NCI-H2081 (cell line): ENCODE results near the gene BAIAP2.
A peak's percentile ranks its signal among the peaks of the same experiment; 100 is the strongest.

Experiments used
- DNase-seq, 2 experiments: peaks; one replicate each; lab custom pipeline; 2025; lab: John Stamatoyannopoulos, UW

Gene BAIAP2

GRCh38 chr17:81090361-81091136 is 55.6 kb downstream of the BAIAP2 start:
- no peak for DNase-seq

- DNase-seq = no peak
Measured at GRCh38 chr17:81091154-81091553, 56.2 kb downstream of the BAIAP2 start.

DNA sequence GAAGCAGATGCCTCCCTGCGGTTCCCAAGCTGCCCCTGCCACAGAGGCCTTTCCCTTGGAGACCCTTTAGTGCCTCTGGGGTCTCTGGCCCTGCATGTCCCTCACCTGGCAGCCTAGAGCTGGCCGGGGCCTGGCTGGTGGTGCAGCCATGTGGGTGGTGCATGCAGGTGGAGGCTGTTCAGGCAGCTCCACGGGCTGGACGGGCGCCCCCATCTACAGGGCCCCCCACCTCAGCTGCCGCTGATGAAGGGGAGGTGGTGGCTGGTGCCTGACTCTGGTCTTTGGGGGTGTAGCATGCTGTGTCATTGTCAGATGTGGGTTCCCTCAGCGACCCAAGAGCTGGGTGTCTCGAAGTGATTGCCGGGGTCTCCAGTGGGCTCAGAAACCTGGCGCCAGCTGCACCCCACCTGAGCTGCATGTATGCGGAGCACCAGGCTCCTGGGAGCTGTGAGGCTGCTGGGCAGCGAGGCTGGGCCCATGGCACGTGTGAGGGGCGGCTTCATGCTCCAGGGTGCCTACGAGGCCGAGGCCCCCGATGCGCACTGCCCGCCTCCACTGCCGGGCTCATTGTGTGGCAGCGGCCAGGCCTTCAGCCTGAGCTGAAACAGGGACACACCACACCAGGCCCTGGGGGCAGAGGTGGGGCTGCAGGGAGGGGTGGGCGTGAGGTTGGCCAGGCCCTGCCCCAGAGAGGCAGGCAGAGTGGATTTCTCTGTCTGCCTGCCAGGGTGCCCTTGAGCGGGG is 57.0 kb downstream of the BAIAP2 start:
- DNase-seq = no peak

DNA sequence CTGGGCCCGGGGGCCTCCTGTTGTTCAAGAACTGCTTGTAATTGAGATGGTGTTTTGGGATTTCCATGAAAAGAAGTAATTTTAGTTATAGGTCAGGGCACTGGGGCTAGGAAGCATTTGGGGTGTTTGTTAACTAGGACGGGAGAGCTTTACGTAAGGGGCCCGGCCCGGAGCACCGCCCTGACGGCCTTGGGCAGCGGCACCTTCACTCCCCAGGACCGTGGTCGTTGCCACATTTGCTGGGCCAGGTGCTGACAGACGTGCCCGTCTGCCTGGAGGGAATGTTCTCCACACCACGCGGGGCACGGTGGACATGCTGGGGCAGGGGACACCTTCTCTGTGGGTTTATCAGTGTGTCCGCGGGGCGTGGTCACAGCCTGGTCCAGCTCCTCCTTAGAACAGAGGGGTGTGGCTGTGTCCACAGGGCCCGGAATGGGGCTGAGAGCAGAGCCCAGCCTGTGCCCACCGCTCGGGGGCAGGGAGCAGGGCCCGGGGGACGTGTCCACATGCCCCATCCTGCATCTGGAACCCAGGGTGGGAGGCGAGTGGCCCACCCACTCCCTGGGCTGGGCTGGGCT is 57.7 kb downstream of the BAIAP2 start:
- DNase-seq = no peak

- peak in 1 of 2 experiments; percentile 13 for DNase-seq
Measured at GRCh38 chr17:81093619-81094508, 58.9 kb downstream of the BAIAP2 start.

GRCh38 chr17:81094509-81095382 is 59.8 kb downstream of the BAIAP2 start:
- DNase-seq = peak; percentile 63 to 69

- DNase-seq = no peak
Measured at GRCh38 chr17:81095383-81095762, 60.4 kb downstream of the BAIAP2 start.

DNA sequence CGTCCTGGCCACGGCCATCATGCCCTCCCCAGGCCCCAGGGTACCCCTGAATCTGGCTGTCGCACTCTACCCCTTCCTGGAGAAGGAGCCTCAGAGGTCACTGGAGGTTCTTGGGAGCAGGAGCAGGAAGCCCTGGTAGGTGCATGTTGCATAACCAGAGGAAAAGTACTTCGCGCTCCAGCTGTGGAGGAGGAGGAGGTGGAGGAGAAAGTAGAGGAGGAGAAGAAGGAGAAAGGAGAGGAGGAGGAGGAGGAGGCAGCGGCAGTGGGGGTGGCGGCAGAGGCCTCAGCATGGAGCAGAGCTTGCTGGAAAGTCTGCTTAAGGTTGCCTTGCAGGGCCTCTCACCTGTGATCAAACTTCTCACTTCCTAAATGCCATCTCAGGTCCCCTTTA is 61.8 kb downstream of the BAIAP2 start:
- DNase-seq = no peak

GRCh38 chr17:81097134-81097942 is 62.4 kb downstream of the BAIAP2 start:
- no peak for DNase-seq

DNA sequence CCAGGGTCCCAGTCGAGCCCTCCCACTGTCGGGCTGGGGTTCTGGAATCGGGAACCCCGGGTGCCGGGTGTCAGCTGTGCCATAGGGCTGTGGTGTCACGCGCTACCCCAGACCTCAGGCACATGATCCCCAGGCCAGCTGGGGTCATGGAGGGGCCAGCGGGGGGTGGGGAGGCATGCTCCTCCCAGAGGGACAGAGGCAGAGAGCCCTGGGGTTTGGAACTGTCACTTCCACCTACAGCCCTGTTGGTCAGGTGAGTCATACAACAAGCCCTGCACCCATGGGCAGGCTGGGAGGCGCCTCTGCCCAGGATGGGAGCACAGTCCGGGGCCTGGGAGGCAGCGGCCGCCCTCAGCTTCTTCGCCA is 63.0 kb downstream of the BAIAP2 start:
- DNase-seq = no peak

GRCh38 chr17:81099888-81100287 is 64.9 kb downstream of the BAIAP2 start:
- no peak for DNase-seq

DNA sequence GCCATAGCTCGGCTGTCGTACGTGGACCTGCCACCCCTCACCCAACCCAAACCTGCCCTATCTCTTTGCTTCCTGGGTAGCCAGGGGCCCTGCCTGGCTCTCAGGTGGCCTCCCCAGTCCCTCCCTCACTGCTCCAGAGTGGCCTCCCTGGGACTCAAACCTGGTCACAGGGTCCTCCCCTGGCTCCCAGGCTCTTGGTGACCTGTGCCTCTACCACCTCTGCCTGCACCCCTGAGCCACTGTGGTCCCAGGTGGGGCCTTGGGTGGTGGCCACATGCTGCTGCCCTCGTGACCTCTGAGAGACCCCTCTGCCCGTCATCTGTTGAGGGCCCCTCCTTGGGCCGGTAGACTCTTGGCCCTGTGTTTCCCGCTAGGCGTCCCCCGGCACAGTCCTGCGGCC is 65.7 kb downstream of the BAIAP2 start:
- DNase-seq = no peak

GRCh38 chr17:81101614-81102306 is 66.8 kb downstream of the BAIAP2 start:
- DNase-seq = peak; percentile 79 to 83

DNA sequence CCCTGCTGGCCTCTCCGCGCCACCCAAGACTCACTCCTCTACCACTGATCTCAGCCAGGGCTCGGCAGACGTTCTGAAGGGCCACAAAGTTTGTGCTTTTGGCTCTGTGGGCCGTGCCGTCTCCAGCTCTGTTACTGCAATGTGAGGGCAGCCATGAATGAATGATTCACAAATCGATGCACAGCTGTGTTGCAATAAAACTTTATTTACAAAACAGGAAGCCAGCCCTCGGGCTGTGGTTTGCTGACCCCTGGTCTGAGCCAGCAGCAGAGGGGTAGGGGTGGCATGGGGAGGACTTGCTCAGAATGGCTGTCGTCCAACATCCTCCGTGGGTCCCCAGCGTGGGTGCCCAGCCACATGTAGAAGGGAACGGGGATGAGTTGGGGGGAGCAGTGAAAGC is 67.4 kb downstream of the BAIAP2 start:
- no peak for DNase-seq

- no peak for DNase-seq
Measured at GRCh38 chr17:81102869-81103268, 67.9 kb downstream of the BAIAP2 start.

- DNase-seq = no peak
Measured at GRCh38 chr17:81103379-81103778, 68.4 kb downstream of the BAIAP2 start.

GRCh38 chr17:81106716-81107115 is 71.8 kb downstream of the BAIAP2 start:
- DNase-seq = no peak

DNA sequence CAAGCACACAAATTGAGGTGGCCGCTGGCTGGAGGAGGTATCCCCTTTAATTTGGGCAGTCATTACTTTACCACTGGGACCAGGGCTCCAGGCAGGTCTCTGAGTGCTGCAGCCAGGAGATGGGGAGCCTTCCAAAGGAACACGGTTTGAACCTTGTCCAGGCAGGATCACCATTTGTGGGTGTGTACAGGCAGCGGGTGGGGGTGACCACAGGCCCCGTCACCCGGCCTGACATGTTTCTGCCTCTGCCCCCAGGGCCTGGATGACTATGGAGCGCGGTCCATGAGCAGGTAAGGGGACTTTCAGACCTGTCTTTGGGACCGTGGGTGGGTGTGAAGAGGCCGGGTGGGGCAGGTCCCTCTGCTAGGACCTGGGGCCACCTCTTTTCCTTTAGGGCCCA is 73.3 kb downstream of the BAIAP2 start:
- no peak for DNase-seq

- no peak for DNase-seq
Measured at GRCh38 chr17:81109957-81110356, 75.0 kb downstream of the BAIAP2 start.
